CD4-positive, alpha-beta memory T cell (primary cell): Measurements from ENCODE around the gene ELF2. TPM values are rescaled to one million over a fixed set of nuclear protein-coding genes. Genes with fewer than 3 reads are reported as not detected.
A peak's percentile ranks its signal among the peaks of the same experiment; 100 is the strongest.
"Not testable (repeated sequence)": the region's sequence is repeated elsewhere in the genome, so short reads cannot be mapped to it uniquely, and the experiment has no call there.

Source experiments
- CTCF ChIA-PET: fragments of 350-600 bp; sonication (Branson Sonifier 250); formaldehyde crosslinking; loops from one replicate; lab custom pipeline; 2021; ENCODE audit warnings: inconsistent platforms; ENCODE audit not compliant: partially characterized antibody; lab: Charles Lee
- POLR2A ChIA-PET: fragments of 350-600 bp; sonication (Branson Sonifier 250); formaldehyde crosslinking; loops from one replicate; lab custom pipeline; 2021; ENCODE audit not compliant: partially characterized antibody; lab: Charles Lee
- DNase-seq, 5 donors: peaks; one replicate each; pipeline versions ENCODE4 v3.0.0 to v3.0.0-alpha.2; 2020 to 2022; ENCODE audit warnings: mixed read lengths in 1 of 5
- H3K27ac ChIP-seq: one replicate; pipeline ENCODE4 v1.7.0; 2013; ENCODE audit warnings: low read depth, low read length
- H3K27me3 ChIP-seq: 2 replicates; pipeline ENCODE4 v1.7.0; 2013; ENCODE audit warnings: mild to moderate bottlenecking, low read length, moderate library complexity; ENCODE audit not compliant: insufficient read depth
- H3K36me3 ChIP-seq: 2 replicates; pipeline ENCODE4 v1.7.0; 2013; ENCODE audit warnings: mild to moderate bottlenecking, low read length, moderate library complexity; ENCODE audit not compliant: insufficient read depth
- H3K4me1 ChIP-seq: 2 replicates; pipeline ENCODE4 v1.7.0; 2013; ENCODE audit warnings: mild to moderate bottlenecking, low read length, moderate library complexity; ENCODE audit not compliant: insufficient read depth
- H3K4me3 ChIP-seq, 2 donors: one replicate each; pipeline ENCODE4 v1.7.0; 2013; ENCODE audit warnings: low read length in 2 of 2, mild to moderate bottlenecking in 1 of 2
- H3K9me3 ChIP-seq, 2 donors: one replicate each; pipeline ENCODE4 v1.7.0; 2013; ENCODE audit warnings: low read length in 2 of 2, control low read depth in 1 of 2; ENCODE audit not compliant: control insufficient read depth in 1 of 2
- H3K27ac Mint-ChIP-seq, 7 donors: one replicate each; pipeline ENCODE4 v1.8.0; 2020 to 2021; ENCODE audit warnings: mixed read lengths in 7 of 7, mild to moderate bottlenecking in 6 of 7, inconsistent platforms in 3 of 7, moderate library complexity in 3 of 7
- H3K27me3 Mint-ChIP-seq, 2 donors: one replicate each; pipeline ENCODE4 v1.8.0; 2020 to 2021; ENCODE audit warnings: mixed read lengths in 2 of 2
- H3K36me3 Mint-ChIP-seq, 2 donors: one replicate each; pipeline ENCODE4 v1.8.0; 2020 to 2021; ENCODE audit warnings: mixed read lengths in 2 of 2, inconsistent platforms in 1 of 2, mild to moderate bottlenecking in 1 of 2
- H3K4me1 Mint-ChIP-seq, 4 donors: one replicate each; pipeline ENCODE4 v1.8.0; 2020 to 2021; ENCODE audit warnings: mixed read lengths in 4 of 4, mild to moderate bottlenecking in 1 of 4
- H3K4me3 Mint-ChIP-seq, 8 donors: one replicate each; pipeline ENCODE4 v1.8.0; 2020 to 2021; ENCODE audit warnings: mixed read lengths in 8 of 8, mild to moderate bottlenecking in 7 of 8, moderate library complexity in 6 of 8, inconsistent platforms in 3 of 8
- H3K9me3 Mint-ChIP-seq, 8 donors: one replicate each; pipeline ENCODE4 v1.8.0; 2020 to 2021; ENCODE audit warnings: mixed read lengths in 8 of 8, mild to moderate bottlenecking in 5 of 8, inconsistent platforms in 3 of 8, moderate library complexity in 1 of 8
- intact Hi-C: fragments of 100-400 bp; cut with micrococcal nuclease; formaldehyde crosslinking; loops from one replicate; pipeline ENCODE4 v1.15.1; 2023
- polyA plus RNA-seq, 2 donors: library from polyadenylated mRNA; unstranded; fragments of 300-500 nt; fragmentation: Illumina TruSeq; gene quantifications; one replicate each; pipeline ENCODE4 v1.2.3, GENCODE V29; 2021
- total RNA-seq, 2 experiments: library from RNA; stranded (reverse); gene quantifications; one replicate each; pipeline ENCODE4 v1.2.3, GENCODE V29; 2021

Gene ELF2
- total and polyA plus RNA-seq, 4 experiments from 2014 or later = 27.4 to 81.4 (median 57.4) TPM

DNA sequence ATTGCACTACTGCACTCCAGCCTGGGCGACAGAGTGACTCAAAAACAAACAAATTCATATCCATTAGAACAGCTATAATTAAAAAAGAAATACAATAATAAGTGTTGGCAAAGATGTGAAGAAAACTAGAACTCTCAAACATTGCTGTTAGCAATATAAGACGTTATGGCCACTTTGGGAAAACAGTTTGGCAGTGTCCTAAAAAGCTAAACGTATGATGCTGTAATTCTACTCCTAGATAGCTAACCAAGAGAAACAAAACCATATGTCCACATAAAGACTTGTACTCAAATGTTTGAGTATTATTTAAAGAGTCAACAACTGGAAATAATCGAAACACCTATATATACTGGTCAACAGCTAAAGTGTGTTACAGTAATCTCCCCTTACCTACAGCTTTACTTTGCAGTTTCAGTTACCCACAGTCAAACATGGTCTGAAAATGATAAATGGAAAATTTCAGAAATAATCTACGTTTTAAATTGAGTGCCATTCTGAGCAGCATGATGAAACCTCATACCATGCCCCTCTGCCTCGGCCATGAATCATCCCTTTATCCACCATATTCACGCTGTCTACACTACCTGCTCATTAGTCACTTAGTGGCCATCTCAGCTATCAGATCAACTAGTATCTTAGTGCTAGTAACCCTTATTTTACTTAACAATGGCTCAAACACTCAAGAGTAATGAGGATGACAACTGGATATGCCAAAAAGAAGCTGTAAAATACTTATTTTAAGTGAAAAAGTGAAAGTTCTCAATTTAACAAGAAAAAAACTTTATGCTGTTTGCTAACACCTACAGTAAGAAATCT is 4.9 kb downstream of the ELF2 start:
- H3K4me3 ChIP-seq = no peak overlapping the region
- H3K27ac ChIP-seq = no peak overlapping the region
- Mint-ChIP-seq H3K4me3 (no peak overlapping the region), H3K27me3 (no peaks in the 10 kb centered on the region), H3K27ac (no peak overlapping the region), H3K4me1 (peaks cover 20 to 32% (median 25%) of the 10 kb centered on the region in 4 donors), H3K36me3 (peaks cover 0 to 2% of the 10 kb centered on the region in 2 donors), H3K9me3 (no peaks in the 10 kb centered on the region)
- POLR2A ChIA-PET = no interaction called here
- H3K27me3 ChIP-seq = no peaks in the 10 kb centered on the region
- CTCF ChIA-PET = interaction anchor here (0.5 to 2.0 kb wide), 4 partner anchors 16 to 321 kb away, joined by 3 to 8 read pairs (median 4); no protein-coding TSS in a partner anchor
- H3K36me3 ChIP-seq = no peaks in the 10 kb centered on the region
- peaks cover 14% of the 10 kb centered on the region for H3K4me1 ChIP-seq
- intact Hi-C loops = loop anchor here (2.0 kb wide), 1 partner anchor 83 kb away; no protein-coding TSS in a partner anchor
- no peak for DNase-seq
- no peaks in the 10 kb centered on the region for H3K9me3 ChIP-seq

GRCh38 chr4:139170932-139171331 is 6.1 kb downstream of the ELF2 start:
- peaks cover 20 to 29% (median 24%) of the 10 kb centered on the region in 4 donors for H3K4me1 Mint-ChIP-seq
- H3K27me3 ChIP-seq = no peaks in the 10 kb centered on the region
- H3K4me1 ChIP-seq = peaks cover 13% of the 10 kb centered on the region
- no peaks in the 10 kb centered on the region for H3K36me3 ChIP-seq
- H3K27ac Mint-ChIP-seq = no peak overlapping the region
- CTCF ChIA-PET = interaction anchor here (1.1 to 2.0 kb wide), 2 partner anchors 17 to 140 kb away, joined by 5 to 8 read pairs; no protein-coding TSS in a partner anchor
- H3K4me3 ChIP-seq = no peak overlapping the region
- no peaks in the 10 kb centered on the region for H3K9me3 Mint-ChIP-seq
- intact Hi-C loops = loop anchor here (2.0 kb wide), 1 partner anchor 82 kb away; no protein-coding TSS in a partner anchor
- no peak overlapping the region for H3K4me3 Mint-ChIP-seq
- H3K36me3 Mint-ChIP-seq = peaks cover 0 to under 1% of the 10 kb centered on the region in 2 donors
- no peaks in the 10 kb centered on the region for H3K9me3 ChIP-seq
- POLR2A ChIA-PET = no interaction called here
- no peaks in the 10 kb centered on the region for H3K27me3 Mint-ChIP-seq
- DNase-seq = no peak
- H3K27ac ChIP-seq = no peak overlapping the region

DNA sequence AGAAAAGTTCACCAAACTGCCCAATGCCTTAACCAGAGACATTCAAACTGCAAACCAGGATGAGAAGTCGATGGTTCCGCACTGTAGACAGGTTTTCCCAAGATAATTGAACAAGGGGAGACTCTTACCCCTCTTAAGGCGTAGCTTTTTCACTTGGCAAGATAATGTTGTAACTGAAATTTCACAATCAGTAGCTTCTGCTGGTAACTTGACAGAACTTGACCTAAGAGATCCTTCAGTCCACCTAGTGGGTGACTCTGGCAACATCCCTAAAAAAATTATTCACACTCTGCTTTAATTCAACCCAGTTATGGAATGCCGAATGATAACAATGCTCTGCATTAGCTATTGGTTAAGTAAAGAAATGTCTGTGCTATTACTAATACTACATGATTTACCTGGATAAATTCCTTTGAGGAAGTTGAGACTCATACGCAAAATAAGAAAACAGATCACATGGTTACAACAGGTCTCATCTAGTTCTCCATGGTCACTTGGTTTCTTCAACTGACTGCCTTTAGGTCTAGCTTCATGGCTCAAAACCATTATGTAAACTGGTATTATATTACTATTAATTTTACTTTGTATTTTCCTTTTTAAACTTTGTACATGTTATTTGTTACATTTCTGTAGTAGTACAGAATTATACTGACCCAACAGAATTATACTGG is 9.1 kb downstream of the ELF2 start:
- POLR2A ChIA-PET = interaction anchor here (0.6 kb wide), 1 partner anchor 133 kb away, joined by 3 read pairs; the partner anchor contains the start of gene NAA15
- peaks cover 18 to 28% (median 25%) of the 10 kb centered on the region in 4 donors for H3K4me1 Mint-ChIP-seq
- no peaks in the 10 kb centered on the region for H3K9me3 Mint-ChIP-seq
- no peak for DNase-seq
- no peaks in the 10 kb centered on the region for H3K36me3 Mint-ChIP-seq
- no peak overlapping the region for H3K4me3 Mint-ChIP-seq
- peak overlapping the region in 1 of 7 donors; percentile 11 for H3K27ac Mint-ChIP-seq
- H3K27me3 ChIP-seq = no peaks in the 10 kb centered on the region
- H3K36me3 ChIP-seq = no peaks in the 10 kb centered on the region
- H3K27me3 Mint-ChIP-seq = no peaks in the 10 kb centered on the region
- CTCF ChIA-PET = interaction anchor here (0.8 to 2.0 kb wide), 5 partner anchors 9 to 138 kb away, joined by 3 to 6 read pairs (median 3); partner anchors contain the start of gene ELF2
- intact Hi-C loops = no loop called here
- no peak overlapping the region for H3K4me3 ChIP-seq
- H3K9me3 ChIP-seq = no peaks in the 10 kb centered on the region
- H3K27ac ChIP-seq = no peak overlapping the region
- H3K4me1 ChIP-seq = peaks cover 4% of the 10 kb centered on the region

DNA sequence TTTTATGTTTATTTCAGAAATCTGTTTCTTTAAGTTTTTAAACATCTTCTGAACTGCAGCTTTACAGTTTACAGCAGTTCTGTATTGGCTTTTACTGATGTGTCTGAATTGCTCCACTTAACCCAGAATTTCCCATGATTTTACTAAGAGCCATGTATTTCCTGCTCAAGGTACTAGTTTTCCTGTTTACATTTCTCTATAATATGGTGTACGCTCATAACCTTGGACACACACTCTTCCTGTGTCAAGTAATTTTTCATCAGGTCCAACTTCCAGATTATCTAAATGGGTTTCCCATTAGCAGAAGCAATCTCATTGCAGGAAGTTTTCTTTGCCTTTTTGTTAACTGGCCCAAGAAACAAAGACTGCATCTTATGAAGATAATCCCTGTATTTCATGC is 12.3 kb downstream of the ELF2 start:
- intact Hi-C loops = no loop called here
- Mint-ChIP-seq H3K9me3 (no peaks in the 10 kb centered on the region), H3K4me1 (peaks cover 12 to 23% (median 17%) of the 10 kb centered on the region in 4 donors), H3K27me3 (no peaks in the 10 kb centered on the region), H3K36me3 (peaks cover 0 to under 1% of the 10 kb centered on the region in 2 donors), H3K4me3 (no peak overlapping the region), H3K27ac (peak overlapping the region in 1 of 7 donors; percentile 18)
- Histone ChIP-seq H3K9me3 (no peaks in the 10 kb centered on the region), H3K27me3 (no peaks in the 10 kb centered on the region), H3K4me3 (no peak overlapping the region), H3K27ac (no peak overlapping the region), H3K36me3 (no peaks in the 10 kb centered on the region), H3K4me1 (peaks cover 4% of the 10 kb centered on the region)
- POLR2A ChIA-PET = interaction anchor here (1.2 kb wide), 1 partner anchor 13 kb away, joined by 3 read pairs; no protein-coding TSS in a partner anchor
- no peak for DNase-seq
- CTCF ChIA-PET = no interaction called here

GRCh38 chr4:139163806-139164206 is 13.2 kb downstream of the ELF2 start:
- CTCF ChIA-PET = no interaction called here
- Mint-ChIP-seq H3K36me3 (peaks cover 4 to 6% of the 10 kb centered on the region in 2 donors), H3K4me1 (peaks cover 13 to 24% (median 18%) of the 10 kb centered on the region in 4 donors), H3K4me3 (no peak overlapping the region), H3K27me3 (no peaks in the 10 kb centered on the region), H3K9me3 (no peaks in the 10 kb centered on the region), H3K27ac (peak overlapping the region in 1 of 7 donors; percentile 63)
- H3K9me3 ChIP-seq = no peaks in the 10 kb centered on the region
- DNase-seq = no peak
- H3K27ac ChIP-seq = no peak overlapping the region
- intact Hi-C loops = no loop called here
- POLR2A ChIA-PET = interaction anchor here (1.2 kb wide), 1 partner anchor 14 kb away, joined by 3 read pairs; no protein-coding TSS in a partner anchor
- H3K4me1 ChIP-seq = peaks cover 4% of the 10 kb centered on the region
- no peaks in the 10 kb centered on the region for H3K36me3 ChIP-seq
- H3K27me3 ChIP-seq = no peaks in the 10 kb centered on the region
- no peak overlapping the region for H3K4me3 ChIP-seq

DNA sequence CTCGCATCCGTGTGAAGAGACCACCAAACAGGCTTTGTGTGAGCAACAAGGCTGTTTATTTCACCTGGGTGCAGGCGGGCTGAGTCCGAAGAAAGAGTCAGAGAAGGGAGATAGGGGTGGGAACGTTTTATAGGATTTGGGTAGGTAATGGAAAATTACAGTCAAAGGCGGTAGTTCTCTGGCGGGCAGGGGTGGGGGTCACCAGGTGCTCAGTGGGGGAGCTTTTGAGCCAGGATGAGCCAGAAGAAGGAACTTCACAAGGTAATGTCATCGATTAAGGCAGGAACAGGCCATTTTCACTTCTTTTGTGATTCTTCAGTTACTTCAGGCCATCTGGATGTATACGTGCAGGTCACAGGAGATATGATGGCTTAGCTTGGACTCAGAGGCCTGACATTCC is 19.0 kb downstream of the ELF2 start:
- H3K36me3 ChIP-seq, H3K9me3 ChIP-seq, CTCF ChIA-PET, intact Hi-C loops, H3K27me3 ChIP-seq, H3K4me1 ChIP-seq, H3K4me3 Mint-ChIP-seq, H3K4me3 ChIP-seq, H3K27ac ChIP-seq, DNase-seq, H3K27me3 Mint-ChIP-seq, H3K9me3 Mint-ChIP-seq, POLR2A ChIA-PET: not testable (repeated sequence)
- H3K4me1 Mint-ChIP-seq = peaks cover 8 to 16% (median 15%) of the 10 kb centered on the region in 4 donors
- peak overlapping the region in 1 of 7 donors; percentile 25 for H3K27ac Mint-ChIP-seq
- H3K36me3 Mint-ChIP-seq = peaks cover 4 to 14% of the 10 kb centered on the region in 2 donors
